GM23338 (cell line): Measurements from ENCODE around the gene MSH3. TPM values are rescaled to one million over a fixed set of nuclear protein-coding genes. Genes with fewer than 3 reads are reported as not detected.

Experiments
- ATAC-seq: fragments of 200-7000 bp; cut with Tn5 transposase; 3 replicates; pipeline ENCODE4 v1.9.1; 2020
- DNase-seq: peaks from one replicate; pipeline ENCODE4 v3.0.0-alpha.2; 2015; ENCODE audit warnings: low spot score
- H2AFZ ChIP-seq: fragments of 200-600 bp; sonication (generic); 2 replicates; pipeline ENCODE4 v1.8.0; 2016; ENCODE audit warnings: antibody characterized with exemption, mild to moderate bottlenecking, moderate library complexity
- H3F3A ChIP-seq: fragments of 200-600 bp; sonication (generic); replicated peaks from 2 replicates; pipeline ENCODE4 v1.8.0; 2017; ENCODE audit warnings: antibody characterized with exemption, mixed run types, low read depth
- H3K27ac ChIP-seq: fragments of 200-600 bp; sonication (generic); 2 replicates; pipeline ENCODE4 v1.6.1; 2016; ENCODE audit warnings: low read depth
- H3K27me3 ChIP-seq: fragments of 200-600 bp; sonication (generic); 2 replicates; pipeline ENCODE4 v1.8.0; 2016; ENCODE audit warnings: mild to moderate bottlenecking, mixed run types, moderate library complexity; ENCODE audit not compliant: insufficient read depth
- H3K36me3 ChIP-seq: fragments of 200-600 bp; sonication (generic); 2 replicates; pipeline ENCODE4 v1.8.0; 2016; ENCODE audit warnings: mild to moderate bottlenecking; ENCODE audit not compliant: insufficient read depth
- H3K4me1 ChIP-seq: fragments of 200-600 bp; sonication (generic); 2 replicates; pipeline ENCODE4 v1.8.0; 2016; ENCODE audit warnings: mild to moderate bottlenecking, moderate library complexity; ENCODE audit not compliant: insufficient read depth
- H3K4me2 ChIP-seq: fragments of 200-600 bp; sonication (generic); 2 replicates; pipeline ENCODE4 v1.7.1; 2017; ENCODE audit warnings: mixed run types
- H3K4me3 ChIP-seq: fragments of 200-600 bp; sonication (generic); 2 replicates; pipeline ENCODE4 v1.6.1; 2016; ENCODE audit warnings: mixed run types
- H3K79me2 ChIP-seq: fragments of 200-600 bp; sonication (generic); replicated peaks from 2 replicates; pipeline ENCODE4 v1.8.0; 2017; ENCODE audit warnings: mild to moderate bottlenecking; ENCODE audit not compliant: insufficient read depth
- H3K9me2 ChIP-seq: fragments of 200-600 bp; sonication (generic); 2 replicates; pipeline ENCODE4 v1.8.0; 2017; ENCODE audit not compliant: insufficient read depth
- H4K20me1 ChIP-seq: fragments of 200-600 bp; sonication (generic); replicated peaks from 2 replicates; pipeline ENCODE4 v1.8.0; 2017; ENCODE audit warnings: mild to moderate bottlenecking; ENCODE audit not compliant: insufficient read depth
- H3K27ac Mint-ChIP-seq: 2 replicates; pipeline ENCODE4 v1.8.0; 2020; ENCODE audit warnings: inconsistent platforms, mild to moderate bottlenecking, moderate library complexity, mixed read lengths
- H3K27me3 Mint-ChIP-seq: 3 replicates; pipeline ENCODE4 v1.8.0; 2022; ENCODE audit warnings: low read depth, mild to moderate bottlenecking, moderate library complexity, mixed read lengths, inconsistent platforms; ENCODE audit not compliant: insufficient read depth, poor library complexity
- H3K36me3 Mint-ChIP-seq: 3 replicates; pipeline ENCODE4 v1.8.0; 2021; ENCODE audit warnings: low read depth, mild to moderate bottlenecking, inconsistent platforms, moderate library complexity, mixed read lengths
- H3K4me1 Mint-ChIP-seq: 3 replicates; pipeline ENCODE4 v1.8.0; 2020; ENCODE audit warnings: mild to moderate bottlenecking, inconsistent platforms, mixed read lengths
- H3K4me3 Mint-ChIP-seq: 3 replicates; pipeline ENCODE4 v1.8.0; 2021; ENCODE audit warnings: moderate library complexity, mild to moderate bottlenecking, inconsistent platforms, mixed read lengths
- H3K9me3 Mint-ChIP-seq: 3 replicates; pipeline ENCODE4 v1.8.0; 2020; ENCODE audit warnings: moderate library complexity, mild to moderate bottlenecking, inconsistent platforms, mixed read lengths
- CREB1 ChIP-seq: fragments of 250-450 bp; sonication (Bioruptor Pico); IDR thresholded peaks from 2 replicates; pipeline ENCODE4 v1.5.0; 2020; ENCODE audit warnings: low read depth, mild to moderate bottlenecking, moderate library complexity
- EZH2 ChIP-seq: fragments of 200-600 bp; sonication (generic); IDR thresholded peaks from one replicate; pipeline ENCODE4 v1.8.0; 2017; ENCODE audit warnings: antibody characterized with exemption, mild to moderate bottlenecking, low read depth; ENCODE audit not compliant: unreplicated experiment
- EZH2phosphoT487 ChIP-seq: fragments of 200-600 bp; sonication (generic); IDR thresholded peaks from one replicate; pipeline ENCODE4 v1.8.1; 2018; ENCODE audit warnings: antibody characterized with exemption; ENCODE audit not compliant: unreplicated experiment
- JUNB ChIP-seq: IDR thresholded peaks from one replicate; pipeline ENCODE4 v1.6.1; 2016; ENCODE audit warnings: antibody characterized with exemption; ENCODE audit not compliant: unreplicated experiment
- NANOG ChIP-seq: IDR thresholded peaks from 2 replicates; pipeline ENCODE4 v1.6.1; 2016; ENCODE audit warnings: antibody characterized with exemption, borderline replicate concordance
- POLR2AphosphoS5 ChIP-seq: IDR thresholded peaks from 2 replicates; pipeline ENCODE4 v1.6.1; 2016; ENCODE audit warnings: antibody characterized with exemption, low read depth
- STAT1 ChIP-seq: IDR thresholded peaks from one replicate; pipeline ENCODE4 v1.6.1; 2016; ENCODE audit warnings: antibody characterized with exemption; ENCODE audit not compliant: unreplicated experiment
- ZNF114 ChIP-seq: fragments of 250-450 bp; sonication (Bioruptor Pico); IDR thresholded peaks from 2 replicates; pipeline ENCODE4 v1.5.0; 2020; ENCODE audit warnings: mild to moderate bottlenecking, moderate library complexity
- ZNF331 ChIP-seq: fragments of 250-450 bp; sonication (Bioruptor Pico); IDR thresholded peaks from 2 replicates; pipeline ENCODE4 v1.5.0; 2020; ENCODE audit warnings: low read depth, mild to moderate bottlenecking, moderate library complexity
- polyA plus RNA-seq: library from polyadenylated mRNA; unstranded; fragments of >200 nt; fragmentation: Nextera tagmentation; extraction: Ambion mirVana; gene quantifications from 2 replicates; pipeline ENCODE4 v1.2.1, GENCODE V29; 2016
- total RNA-seq: library from RNA; depleted of rRNA; stranded (reverse); fragments of >200 nt; shearing (Covaris generic); gene quantifications from 2 replicates; pipeline ENCODE4 v1.2.3, GENCODE V29; 2014
- TF ChIP-seq, protein P1 (sequence below): fragments of 250-450 bp; sonication (Bioruptor Pico); IDR thresholded peaks from 2 replicates; pipeline ENCODE4 v1.5.0; 2020; ENCODE audit warnings: mild to moderate bottlenecking, moderate library complexity
- TF ChIP-seq, protein P2 (sequence below): IDR thresholded peaks from one replicate; pipeline ENCODE4 v1.6.1; 2018; ENCODE audit warnings: antibody characterized with exemption; ENCODE audit not compliant: unreplicated experiment
- TF ChIP-seq, protein P3 (sequence below): IDR thresholded peaks from 2 replicates; pipeline ENCODE4 v1.6.1; 2016; ENCODE audit warnings: antibody characterized with exemption
- TF ChIP-seq, protein P4 (sequence below), 2 experiments: fragments of 200-600 bp in 1 of 2; sonication (generic) in 1 of 2; conservative IDR thresholded peaks; 2 replicates each; pipeline versions ENCODE4 v1.5.1 to v1.6.1; 2016 to 2017; ENCODE audit warnings: antibody characterized with exemption in 2 of 2, low read depth in 2 of 2, mild to moderate bottlenecking in 2 of 2, moderate library complexity in 1 of 2

MSH3 gene
- total and polyA plus RNA-seq, 2 experiments from 2014 or later = 13.3 to 16.6 TPM

DNA sequence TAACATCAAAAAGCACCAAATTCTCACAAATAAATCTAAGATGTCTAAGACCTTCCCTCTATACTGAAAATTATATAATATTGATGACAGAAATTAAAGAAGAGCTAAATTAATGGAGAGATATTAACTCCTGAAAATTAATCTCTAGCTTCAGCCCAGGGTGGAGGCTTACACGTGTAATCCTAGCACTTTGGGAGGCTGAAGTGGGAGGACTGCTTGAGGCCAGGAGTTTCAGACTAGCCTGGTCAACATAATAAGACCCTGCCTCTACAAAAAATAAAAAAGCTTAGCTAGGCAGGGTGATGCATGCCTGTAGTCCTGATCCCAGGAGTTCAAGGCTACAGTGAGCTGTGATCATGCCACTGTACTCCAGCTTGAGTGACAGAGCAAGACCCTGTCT lies 44.8 kb upstream of the MSH3 start:
- H3K9me2 ChIP-seq = no peaks in the 10 kb centered on the region; the same call in 1 of the 2 replicates
- H3K27ac ChIP-seq = no peak overlapping the region
- no peaks in the 10 kb centered on the region for H3F3A ChIP-seq
- peaks cover 1% of the 10 kb centered on the region for H3K27me3 Mint-ChIP-seq
- ATAC-seq = no peak
- H3K4me3 ChIP-seq = no peak overlapping the region
- no peaks in the 10 kb centered on the region for H3K27me3 ChIP-seq
- no peak for DNase-seq
- no peak overlapping the region for H3K4me3 Mint-ChIP-seq
- no peaks in the 10 kb centered on the region for H3K36me3 Mint-ChIP-seq
- no peak overlapping the region for H3K4me2 ChIP-seq
- H3K9me3 Mint-ChIP-seq = no peaks in the 10 kb centered on the region
- no peaks in the 10 kb centered on the region for H4K20me1 ChIP-seq
- no peaks in the 10 kb centered on the region for H3K36me3 ChIP-seq
- TF ChIP-seq STAT1 (no peak), EZH2phosphoT487 (no peak), NANOG (no peak), CREB1 (CRISPR knock-in tag) (no peak), ZNF114 (CRISPR knock-in tag) (no peak), JUNB (no peak), POLR2AphosphoS5 (no peak), ZNF331 (CRISPR knock-in tag) (no peak), EZH2 (no peak)
- TF ChIP-seq, protein P1, sequence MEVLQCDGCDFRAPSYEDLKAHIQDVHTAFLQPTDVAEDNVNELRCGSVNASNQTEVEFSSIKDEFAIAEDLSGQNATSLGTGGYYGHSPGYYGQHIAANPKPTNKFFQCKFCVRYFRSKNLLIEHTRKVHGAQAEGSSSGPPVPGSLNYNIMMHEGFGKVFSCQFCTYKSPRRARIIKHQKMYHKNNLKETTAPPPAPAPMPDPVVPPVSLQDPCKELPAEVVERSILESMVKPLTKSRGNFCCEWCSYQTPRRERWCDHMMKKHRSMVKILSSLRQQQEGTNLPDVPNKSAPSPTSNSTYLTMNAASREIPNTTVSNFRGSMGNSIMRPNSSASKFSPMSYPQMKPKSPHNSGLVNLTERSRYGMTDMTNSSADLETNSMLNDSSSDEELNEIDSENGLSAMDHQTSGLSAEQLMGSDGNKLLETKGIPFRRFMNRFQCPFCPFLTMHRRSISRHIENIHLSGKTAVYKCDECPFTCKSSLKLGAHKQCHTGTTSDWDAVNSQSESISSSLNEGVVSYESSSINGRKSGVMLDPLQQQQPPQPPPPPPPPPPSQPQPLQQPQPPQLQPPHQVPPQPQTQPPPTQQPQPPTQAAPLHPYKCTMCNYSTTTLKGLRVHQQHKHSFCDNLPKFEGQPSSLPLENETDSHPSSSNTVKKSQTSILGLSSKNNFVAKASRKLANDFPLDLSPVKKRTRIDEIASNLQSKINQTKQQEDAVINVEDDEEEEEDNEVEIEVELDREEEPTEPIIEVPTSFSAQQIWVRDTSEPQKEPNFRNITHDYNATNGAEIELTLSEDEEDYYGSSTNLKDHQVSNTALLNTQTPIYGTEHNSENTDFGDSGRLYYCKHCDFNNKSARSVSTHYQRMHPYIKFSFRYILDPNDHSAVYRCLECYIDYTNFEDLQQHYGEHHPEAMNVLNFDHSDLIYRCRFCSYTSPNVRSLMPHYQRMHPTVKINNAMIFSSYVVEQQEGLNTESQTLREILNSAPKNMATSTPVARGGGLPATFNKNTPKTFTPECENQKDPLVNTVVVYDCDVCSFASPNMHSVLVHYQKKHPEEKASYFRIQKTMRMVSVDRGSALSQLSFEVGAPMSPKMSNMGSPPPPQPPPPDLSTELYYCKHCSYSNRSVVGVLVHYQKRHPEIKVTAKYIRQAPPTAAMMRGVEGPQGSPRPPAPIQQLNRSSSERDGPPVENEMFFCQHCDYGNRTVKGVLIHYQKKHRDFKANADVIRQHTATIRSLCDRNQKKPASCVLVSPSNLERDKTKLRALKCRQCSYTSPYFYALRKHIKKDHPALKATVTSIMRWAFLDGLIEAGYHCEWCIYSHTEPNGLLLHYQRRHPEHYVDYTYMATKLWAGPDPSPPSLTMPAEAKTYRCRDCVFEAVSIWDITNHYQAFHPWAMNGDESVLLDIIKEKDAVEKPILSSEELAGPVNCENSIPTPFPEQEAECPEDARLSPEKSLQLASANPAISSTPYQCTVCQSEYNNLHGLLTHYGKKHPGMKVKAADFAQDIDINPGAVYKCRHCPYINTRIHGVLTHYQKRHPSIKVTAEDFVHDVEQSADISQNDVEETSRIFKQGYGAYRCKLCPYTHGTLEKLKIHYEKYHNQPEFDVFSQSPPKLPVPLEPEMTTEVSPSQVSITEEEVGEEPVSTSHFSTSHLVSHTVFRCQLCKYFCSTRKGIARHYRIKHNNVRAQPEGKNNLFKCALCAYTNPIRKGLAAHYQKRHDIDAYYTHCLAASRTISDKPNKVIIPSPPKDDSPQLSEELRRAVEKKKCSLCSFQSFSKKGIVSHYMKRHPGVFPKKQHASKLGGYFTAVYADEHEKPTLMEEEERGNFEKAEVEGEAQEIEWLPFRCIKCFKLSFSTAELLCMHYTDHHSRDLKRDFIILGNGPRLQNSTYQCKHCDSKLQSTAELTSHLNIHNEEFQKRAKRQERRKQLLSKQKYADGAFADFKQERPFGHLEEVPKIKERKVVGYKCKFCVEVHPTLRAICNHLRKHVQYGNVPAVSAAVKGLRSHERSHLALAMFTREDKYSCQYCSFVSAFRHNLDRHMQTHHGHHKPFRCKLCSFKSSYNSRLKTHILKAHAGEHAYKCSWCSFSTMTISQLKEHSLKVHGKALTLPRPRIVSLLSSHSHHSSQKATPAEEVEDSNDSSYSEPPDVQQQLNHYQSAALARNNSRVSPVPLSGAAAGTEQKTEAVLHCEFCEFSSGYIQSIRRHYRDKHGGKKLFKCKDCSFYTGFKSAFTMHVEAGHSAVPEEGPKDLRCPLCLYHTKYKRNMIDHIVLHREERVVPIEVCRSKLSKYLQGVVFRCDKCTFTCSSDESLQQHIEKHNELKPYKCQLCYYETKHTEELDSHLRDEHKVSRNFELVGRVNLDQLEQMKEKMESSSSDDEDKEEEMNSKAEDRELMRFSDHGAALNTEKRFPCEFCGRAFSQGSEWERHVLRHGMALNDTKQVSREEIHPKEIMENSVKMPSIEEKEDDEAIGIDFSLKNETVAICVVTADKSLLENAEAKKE = no peak
- TF ChIP-seq, protein P2, sequence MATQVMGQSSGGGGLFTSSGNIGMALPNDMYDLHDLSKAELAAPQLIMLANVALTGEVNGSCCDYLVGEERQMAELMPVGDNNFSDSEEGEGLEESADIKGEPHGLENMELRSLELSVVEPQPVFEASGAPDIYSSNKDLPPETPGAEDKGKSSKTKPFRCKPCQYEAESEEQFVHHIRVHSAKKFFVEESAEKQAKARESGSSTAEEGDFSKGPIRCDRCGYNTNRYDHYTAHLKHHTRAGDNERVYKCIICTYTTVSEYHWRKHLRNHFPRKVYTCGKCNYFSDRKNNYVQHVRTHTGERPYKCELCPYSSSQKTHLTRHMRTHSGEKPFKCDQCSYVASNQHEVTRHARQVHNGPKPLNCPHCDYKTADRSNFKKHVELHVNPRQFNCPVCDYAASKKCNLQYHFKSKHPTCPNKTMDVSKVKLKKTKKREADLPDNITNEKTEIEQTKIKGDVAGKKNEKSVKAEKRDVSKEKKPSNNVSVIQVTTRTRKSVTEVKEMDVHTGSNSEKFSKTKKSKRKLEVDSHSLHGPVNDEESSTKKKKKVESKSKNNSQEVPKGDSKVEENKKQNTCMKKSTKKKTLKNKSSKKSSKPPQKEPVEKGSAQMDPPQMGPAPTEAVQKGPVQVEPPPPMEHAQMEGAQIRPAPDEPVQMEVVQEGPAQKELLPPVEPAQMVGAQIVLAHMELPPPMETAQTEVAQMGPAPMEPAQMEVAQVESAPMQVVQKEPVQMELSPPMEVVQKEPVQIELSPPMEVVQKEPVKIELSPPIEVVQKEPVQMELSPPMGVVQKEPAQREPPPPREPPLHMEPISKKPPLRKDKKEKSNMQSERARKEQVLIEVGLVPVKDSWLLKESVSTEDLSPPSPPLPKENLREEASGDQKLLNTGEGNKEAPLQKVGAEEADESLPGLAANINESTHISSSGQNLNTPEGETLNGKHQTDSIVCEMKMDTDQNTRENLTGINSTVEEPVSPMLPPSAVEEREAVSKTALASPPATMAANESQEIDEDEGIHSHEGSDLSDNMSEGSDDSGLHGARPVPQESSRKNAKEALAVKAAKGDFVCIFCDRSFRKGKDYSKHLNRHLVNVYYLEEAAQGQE = no peak
- TF ChIP-seq, protein P3, sequence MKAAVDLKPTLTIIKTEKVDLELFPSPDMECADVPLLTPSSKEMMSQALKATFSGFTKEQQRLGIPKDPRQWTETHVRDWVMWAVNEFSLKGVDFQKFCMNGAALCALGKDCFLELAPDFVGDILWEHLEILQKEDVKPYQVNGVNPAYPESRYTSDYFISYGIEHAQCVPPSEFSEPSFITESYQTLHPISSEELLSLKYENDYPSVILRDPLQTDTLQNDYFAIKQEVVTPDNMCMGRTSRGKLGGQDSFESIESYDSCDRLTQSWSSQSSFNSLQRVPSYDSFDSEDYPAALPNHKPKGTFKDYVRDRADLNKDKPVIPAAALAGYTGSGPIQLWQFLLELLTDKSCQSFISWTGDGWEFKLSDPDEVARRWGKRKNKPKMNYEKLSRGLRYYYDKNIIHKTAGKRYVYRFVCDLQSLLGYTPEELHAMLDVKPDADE = no peak
- TF ChIP-seq, protein P4, sequence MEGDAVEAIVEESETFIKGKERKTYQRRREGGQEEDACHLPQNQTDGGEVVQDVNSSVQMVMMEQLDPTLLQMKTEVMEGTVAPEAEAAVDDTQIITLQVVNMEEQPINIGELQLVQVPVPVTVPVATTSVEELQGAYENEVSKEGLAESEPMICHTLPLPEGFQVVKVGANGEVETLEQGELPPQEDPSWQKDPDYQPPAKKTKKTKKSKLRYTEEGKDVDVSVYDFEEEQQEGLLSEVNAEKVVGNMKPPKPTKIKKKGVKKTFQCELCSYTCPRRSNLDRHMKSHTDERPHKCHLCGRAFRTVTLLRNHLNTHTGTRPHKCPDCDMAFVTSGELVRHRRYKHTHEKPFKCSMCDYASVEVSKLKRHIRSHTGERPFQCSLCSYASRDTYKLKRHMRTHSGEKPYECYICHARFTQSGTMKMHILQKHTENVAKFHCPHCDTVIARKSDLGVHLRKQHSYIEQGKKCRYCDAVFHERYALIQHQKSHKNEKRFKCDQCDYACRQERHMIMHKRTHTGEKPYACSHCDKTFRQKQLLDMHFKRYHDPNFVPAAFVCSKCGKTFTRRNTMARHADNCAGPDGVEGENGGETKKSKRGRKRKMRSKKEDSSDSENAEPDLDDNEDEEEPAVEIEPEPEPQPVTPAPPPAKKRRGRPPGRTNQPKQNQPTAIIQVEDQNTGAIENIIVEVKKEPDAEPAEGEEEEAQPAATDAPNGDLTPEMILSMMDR (conservative IDR thresholded peaks at IDR 0.05; ENCODE audit: low read depth in 2 of 2) = no peak
- H3K79me2 ChIP-seq = no peaks in the 10 kb centered on the region
- H2AFZ ChIP-seq = no peak overlapping the region
- H3K27ac Mint-ChIP-seq = no peak overlapping the region
- H3K4me1 Mint-ChIP-seq = no peaks in the 10 kb centered on the region
- H3K4me1 ChIP-seq = no peaks in the 10 kb centered on the region
